ENCODE results near the gene ANKRD13C. TPM values are rescaled to one million over a fixed set of nuclear protein-coding genes. Genes with fewer than 3 reads are reported as not detected.

ANKRD13C gene
- total and polyA plus RNA-seq, 2 of the 4 experiments (the other 2 are of a cell fraction) = 8.3 to 10.9 TPM

DNA sequence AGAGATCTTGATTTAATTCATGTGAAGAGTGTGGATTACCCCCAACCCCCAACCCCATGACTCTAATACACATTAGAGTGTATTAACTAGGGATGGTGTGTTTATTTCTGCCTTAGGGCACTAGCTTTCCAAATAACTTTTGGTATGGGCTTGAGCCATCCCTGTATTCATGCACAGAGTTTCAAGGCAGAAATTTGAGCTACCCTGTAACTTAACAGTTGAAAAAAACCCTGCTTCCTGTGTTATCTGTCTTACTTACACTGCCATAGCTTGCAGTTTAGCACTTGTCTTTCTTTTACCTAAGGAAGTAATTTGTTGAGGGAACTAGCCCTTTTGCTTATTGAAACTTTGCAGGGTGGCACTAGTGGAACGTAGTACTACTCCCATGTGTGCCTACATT is 127.1 kb downstream of the ANKRD13C start:
- H3K9ac ChIP-seq (ENCODE audit: low read depth, low read length) = no peak overlapping the region
- H3K18ac ChIP-seq (ENCODE audit: low read depth, low read length) = no peak overlapping the region
- no peak overlapping the region for H4K91ac ChIP-seq (ENCODE audit: insufficient read depth, low read depth, low read length)
- H2BK5ac ChIP-seq (ENCODE audit: low read depth, low read length, poor library complexity, severe bottlenecking) = no peak overlapping the region
- H3K23ac ChIP-seq (ENCODE audit: low read depth, low read length) = no peak overlapping the region
- H4K8ac ChIP-seq (ENCODE audit: low read depth in 2 of 2, low read length in 2 of 2) = no peak overlapping the region
- peaks cover 2% of the 10 kb centered on the region; the same call in 1 of the 2 replicates for H3K9me1 ChIP-seq (ENCODE audit: insufficient read depth, low read length)
- H2AFZ ChIP-seq (replicated peaks; ENCODE audit: low read length, poor library complexity) = no peak overlapping the region
- no TSS peak for BruUV-seq (replicated peaks)
- intact Hi-C loops (cut with micrococcal nuclease) (loop anchor here (1.0 to 10.0 kb wide), 2 partner anchors 51 to 193 kb away; no protein-coding TSS in a partner anchor), dilution Hi-C loops (cut with HindIII; ENCODE audit: low sequenced_read_pairs, unreplicated experiment) (no loop called here), in situ Hi-C loops (cut with MboI; ENCODE audit: low sequenced_read_pairs) (no loop called here)
- TF ChIP-seq, protein P1, sequence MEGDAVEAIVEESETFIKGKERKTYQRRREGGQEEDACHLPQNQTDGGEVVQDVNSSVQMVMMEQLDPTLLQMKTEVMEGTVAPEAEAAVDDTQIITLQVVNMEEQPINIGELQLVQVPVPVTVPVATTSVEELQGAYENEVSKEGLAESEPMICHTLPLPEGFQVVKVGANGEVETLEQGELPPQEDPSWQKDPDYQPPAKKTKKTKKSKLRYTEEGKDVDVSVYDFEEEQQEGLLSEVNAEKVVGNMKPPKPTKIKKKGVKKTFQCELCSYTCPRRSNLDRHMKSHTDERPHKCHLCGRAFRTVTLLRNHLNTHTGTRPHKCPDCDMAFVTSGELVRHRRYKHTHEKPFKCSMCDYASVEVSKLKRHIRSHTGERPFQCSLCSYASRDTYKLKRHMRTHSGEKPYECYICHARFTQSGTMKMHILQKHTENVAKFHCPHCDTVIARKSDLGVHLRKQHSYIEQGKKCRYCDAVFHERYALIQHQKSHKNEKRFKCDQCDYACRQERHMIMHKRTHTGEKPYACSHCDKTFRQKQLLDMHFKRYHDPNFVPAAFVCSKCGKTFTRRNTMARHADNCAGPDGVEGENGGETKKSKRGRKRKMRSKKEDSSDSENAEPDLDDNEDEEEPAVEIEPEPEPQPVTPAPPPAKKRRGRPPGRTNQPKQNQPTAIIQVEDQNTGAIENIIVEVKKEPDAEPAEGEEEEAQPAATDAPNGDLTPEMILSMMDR (conservative IDR thresholded peaks at IDR 0.05; ENCODE audit: low read depth, low read length) = no peak
- TF ChIP-seq RFX5 (IDR thresholded peaks at IDR 0.05; ENCODE audit: low read depth, low read length) (no peak), MXI1 (IDR thresholded peaks at IDR 0.05; ENCODE audit: borderline replicate concordance, low read depth, low read length) (no peak), RAD21 (IDR thresholded peaks at IDR 0.05; ENCODE audit: low read length) (no peak), RCOR1 (IDR thresholded peaks at IDR 0.05; ENCODE audit: insufficient replicate concordance, low read length) (no peak), CEBPB (IDR thresholded peaks at IDR 0.05; ENCODE audit: low read depth, low read length) (no peak)
- TF ChIP-seq, protein P2, sequence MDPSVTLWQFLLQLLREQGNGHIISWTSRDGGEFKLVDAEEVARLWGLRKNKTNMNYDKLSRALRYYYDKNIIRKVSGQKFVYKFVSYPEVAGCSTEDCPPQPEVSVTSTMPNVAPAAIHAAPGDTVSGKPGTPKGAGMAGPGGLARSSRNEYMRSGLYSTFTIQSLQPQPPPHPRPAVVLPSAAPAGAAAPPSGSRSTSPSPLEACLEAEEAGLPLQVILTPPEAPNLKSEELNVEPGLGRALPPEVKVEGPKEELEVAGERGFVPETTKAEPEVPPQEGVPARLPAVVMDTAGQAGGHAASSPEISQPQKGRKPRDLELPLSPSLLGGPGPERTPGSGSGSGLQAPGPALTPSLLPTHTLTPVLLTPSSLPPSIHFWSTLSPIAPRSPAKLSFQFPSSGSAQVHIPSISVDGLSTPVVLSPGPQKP (IDR thresholded peaks at IDR 0.05; ENCODE audit: borderline replicate concordance, low read depth, low read length) = no peak
- no CpG with 5 or more reads among the region's 1 CpG for WGBS, 2 experiments (ENCODE audit: extremely low coverage in 2 of 2, insufficient read length in 1 of 2)
- ChIA-PET POLR2A (ENCODE audit: unreplicated experiment) (no interaction called here), CTCF (interaction anchor here (0.5 kb wide), 1 partner anchor 137 kb away, joined by 5 read pairs; no protein-coding TSS in a partner anchor)
- no peak overlapping the region for H2AK9ac ChIP-seq (replicated peaks; ENCODE audit: low read depth, low read length, poor library complexity)
- H3K4ac ChIP-seq (ENCODE audit: low read depth, low read length) = no peak overlapping the region
- peaks cover 43% of the 10 kb centered on the region for H4K20me1 ChIP-seq (ENCODE audit: insufficient read depth, low read length)
- H2BK120ac ChIP-seq (ENCODE audit: low read depth, low read length) = no peak overlapping the region
- no peak overlapping the region for H2AK5ac ChIP-seq (ENCODE audit: low read depth, low read length)
- DNase-seq (peak; percentile 7), ATAC-seq (ENCODE audit: low read depth) (peak; percentile 59)
- peaks cover 25% of the 10 kb centered on the region for H3K36me3 ChIP-seq (ENCODE audit: control insufficient read depth, insufficient read depth, low read length)
- peaks cover 4% of the 10 kb centered on the region for H3K4me1 ChIP-seq (ENCODE audit: control insufficient read depth, insufficient read depth, low read length)
- H3K4me3 ChIP-seq (ENCODE audit: insufficient read depth, low read depth, low read length) = no peak overlapping the region
- H3K14ac ChIP-seq (replicated peaks; ENCODE audit: low read depth, low read length) = no peak overlapping the region
- H2BK15ac ChIP-seq (ENCODE audit: low read depth, low read length) = no peak overlapping the region
- no peak overlapping the region for H3K27ac ChIP-seq (ENCODE audit: insufficient read depth, low read length)
- H4K5ac ChIP-seq (ENCODE audit: low read depth, low read length) = no peak overlapping the region
- no peak overlapping the region for H2BK20ac ChIP-seq (ENCODE audit: low read depth, low read length)
- peaks cover 14 to 48% of the 10 kb centered on the region in 2 experiments for H3K79me1 ChIP-seq (ENCODE audit: low read depth in 1 of 2, low read length in 2 of 2)
- no peaks in the 10 kb centered on the region for H3K27me3 ChIP-seq (ENCODE audit: control insufficient read depth, insufficient read depth, low read length)
- no peak overlapping the region for H3K4me2 ChIP-seq (ENCODE audit: low read depth, low read length)
- H3K56ac ChIP-seq (ENCODE audit: extremely low read depth, insufficient read depth, low read length) = no peak overlapping the region
- H3K9me3 ChIP-seq (ENCODE audit: control insufficient read depth, insufficient read depth, low read length) = no peaks in the 10 kb centered on the region
